ENCODE data around the gene LRRC4C.

DNA sequence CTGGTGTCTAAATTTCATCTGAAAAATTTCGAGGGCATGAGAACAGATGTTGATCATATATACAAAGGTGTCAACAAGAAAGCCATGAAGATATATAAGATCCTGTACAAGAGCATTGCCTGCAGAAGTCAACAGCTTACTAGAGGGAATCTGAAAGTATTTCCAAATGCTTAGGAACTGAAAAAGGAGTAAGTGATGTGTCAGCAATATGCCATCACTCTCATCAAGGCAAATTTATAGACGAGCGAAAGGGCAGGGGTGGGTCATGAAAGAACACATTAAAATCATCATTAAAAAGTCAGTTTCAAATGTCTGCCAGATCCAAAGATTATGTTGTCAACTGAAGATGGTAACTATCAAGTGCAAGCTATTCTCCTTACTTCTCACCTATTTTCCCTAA, 1299.0 kb downstream of the LRRC4C start:
- TF ChIP-seq EP300 (conservative IDR thresholded peaks at IDR 0.05; ENCODE audit: poor library complexity, severe bottlenecking) (no peak), RAD21 (conservative IDR thresholded peaks at IDR 0.05) (no peak), POLR2AphosphoS5 (IDR thresholded peaks at IDR 0.05) (no peak)
- TF ChIP-seq, protein P1, sequence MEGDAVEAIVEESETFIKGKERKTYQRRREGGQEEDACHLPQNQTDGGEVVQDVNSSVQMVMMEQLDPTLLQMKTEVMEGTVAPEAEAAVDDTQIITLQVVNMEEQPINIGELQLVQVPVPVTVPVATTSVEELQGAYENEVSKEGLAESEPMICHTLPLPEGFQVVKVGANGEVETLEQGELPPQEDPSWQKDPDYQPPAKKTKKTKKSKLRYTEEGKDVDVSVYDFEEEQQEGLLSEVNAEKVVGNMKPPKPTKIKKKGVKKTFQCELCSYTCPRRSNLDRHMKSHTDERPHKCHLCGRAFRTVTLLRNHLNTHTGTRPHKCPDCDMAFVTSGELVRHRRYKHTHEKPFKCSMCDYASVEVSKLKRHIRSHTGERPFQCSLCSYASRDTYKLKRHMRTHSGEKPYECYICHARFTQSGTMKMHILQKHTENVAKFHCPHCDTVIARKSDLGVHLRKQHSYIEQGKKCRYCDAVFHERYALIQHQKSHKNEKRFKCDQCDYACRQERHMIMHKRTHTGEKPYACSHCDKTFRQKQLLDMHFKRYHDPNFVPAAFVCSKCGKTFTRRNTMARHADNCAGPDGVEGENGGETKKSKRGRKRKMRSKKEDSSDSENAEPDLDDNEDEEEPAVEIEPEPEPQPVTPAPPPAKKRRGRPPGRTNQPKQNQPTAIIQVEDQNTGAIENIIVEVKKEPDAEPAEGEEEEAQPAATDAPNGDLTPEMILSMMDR (IDR thresholded peaks at IDR 0.05; ENCODE audit: poor library complexity, severe bottlenecking), result no peak

Data from neural cell (in vitro differentiated cells).